HepG2 (cell line): ENCODE results near the gene TEX12. TPM values are rescaled to one million over a fixed set of nuclear protein-coding genes. Genes with fewer than 3 reads are reported as not detected.

Experiments used
- ATAC-seq: fragments of 200-7000 bp; cut with Tn5 transposase; 3 replicates; pipeline ENCODE4 v1.9.1; 2020; ENCODE audit warnings: mild to moderate bottlenecking, moderate library complexity
- BruUV-seq: library from RNA; stranded (reverse); fragments of 400-500 nt; replicated peaks from 2 replicates; lab custom pipeline; 2021; lab: Mats Ljungman, UMichigan
- CTCF ChIA-PET: fragments of 300-600 bp; formaldehyde crosslinking; extraction: SDS; loops from one replicate; lab custom pipeline; 2021; ENCODE audit warnings: low total read pairs, inconsistent platforms, low intra/inter-chr PET ratio; lab: Yijun Ruan, JAX
- POLR2A ChIA-PET: fragments of 350-600 bp; sonication (Branson Sonifier 250); formaldehyde crosslinking; loops from one replicate; lab custom pipeline; 2020; ENCODE audit warnings: antibody characterized with exemption, inconsistent platforms; lab: Yijun Ruan, JAX
- DNase-seq: peaks from one replicate; pipeline ENCODE4 v3.0.0-alpha.2; 2015; ENCODE audit warnings: low spot score
- FAIRE-seq: peaks from 3 replicates; lab custom pipeline; 2011; peaks lifted over from hg19 to GRCh38; lab: Jason Lieb, UNC
- H2AFZ ChIP-seq: one replicate; pipeline ENCODE4 v1.6.1; 2011; ENCODE audit warnings: low read length, inconsistent platforms
- H3K27ac ChIP-seq: fragments of 300-600 bp; 3 replicates; pipeline ENCODE4 v1.8.0; 2011; ENCODE audit warnings: mixed run types, mild to moderate bottlenecking, mixed read lengths, low read length, inconsistent platforms; ENCODE audit not compliant: insufficient read depth; ENCODE audit errors: extremely low read length
- H3K27me3 ChIP-seq, 2 experiments: fragments of 200-600 bp in 1 of 2; 2 replicates in 1 of 2; 3 replicates in 1 of 2; pipeline versions ENCODE4 v1.6.0 to v1.8.0; 2011; ENCODE audit warnings: low read length in 2 of 2, mild to moderate bottlenecking in 2 of 2, moderate library complexity in 2 of 2, inconsistent platforms in 1 of 2; ENCODE audit not compliant: insufficient read depth in 2 of 2, control insufficient read depth in 1 of 2
- H3K36me3 ChIP-seq, 2 experiments: fragments of 200-600 bp in 1 of 2; replicated peaks in 1 of 2; 2 replicates in 1 of 2; 3 replicates in 1 of 2; pipeline versions ENCODE4 v1.5.1 to v1.8.0; 2011; ENCODE audit warnings: low read length in 2 of 2, inconsistent platforms in 1 of 2; ENCODE audit not compliant: insufficient read depth in 2 of 2, control insufficient read depth in 1 of 2
- H3K4me1 ChIP-seq: 2 replicates; pipeline ENCODE4 v1.5.1; 2012; ENCODE audit warnings: low read length, inconsistent platforms; ENCODE audit not compliant: insufficient read depth
- H3K4me2 ChIP-seq: 2 replicates; pipeline ENCODE4 v1.6.0; 2011; ENCODE audit warnings: low read depth, low read length, inconsistent platforms
- H3K4me3 ChIP-seq, 3 experiments: fragments of 200-600 bp in 1 of 3; sonication (generic), shearing (Covaris generic) in 1 of 3; replicated peaks in 1 of 3; 2 replicates each; pipeline ENCODE4 v1.5.1; 2011 to 2016; ENCODE audit warnings: low read length in 3 of 3, inconsistent platforms in 2 of 3, low read depth in 2 of 3, mild to moderate bottlenecking in 2 of 3, control low read depth in 1 of 3, mixed read lengths in 1 of 3; ENCODE audit not compliant: insufficient read depth in 1 of 3
- H3K79me2 ChIP-seq: one replicate; pipeline ENCODE4 v1.6.1; 2011; ENCODE audit warnings: low read length, inconsistent platforms; ENCODE audit not compliant: insufficient read depth
- H3K9ac ChIP-seq: 2 replicates; pipeline ENCODE4 v1.6.0; 2011; ENCODE audit warnings: mild to moderate bottlenecking, low read depth, low read length, inconsistent platforms; ENCODE audit not compliant: insufficient read depth
- H3K9me3 ChIP-seq: 2 replicates; pipeline ENCODE4 v1.5.1; 2012; ENCODE audit warnings: mild to moderate bottlenecking, low read length
- H4K20me1 ChIP-seq: 2 replicates; pipeline ENCODE4 v1.6.0; 2011; ENCODE audit warnings: inconsistent platforms, mild to moderate bottlenecking, low read length, moderate library complexity; ENCODE audit not compliant: insufficient read depth
- CREBL2 ChIP-seq: sonication (generic); formaldehyde crosslinking; IDR thresholded peaks from 2 replicates; pipeline ENCODE4 v1.8.1; 2023; ENCODE audit warnings: missing genetic modification reagents, mild to moderate bottlenecking, borderline replicate concordance
- ETV6 ChIP-seq: sonication (generic); formaldehyde crosslinking; conservative IDR thresholded peaks from 2 replicates; pipeline ENCODE4 v1.4.0; 2020; ENCODE audit warnings: missing genetic modification reagents
- HHEX ChIP-seq: IDR thresholded peaks from 2 replicates; pipeline ENCODE4 v1.6.1; 2016; ENCODE audit warnings: control low read depth
- HNF4A ChIP-seq: sonication (generic); formaldehyde crosslinking; IDR thresholded peaks from 2 replicates; pipeline ENCODE4 v1.4.0; 2020; ENCODE audit warnings: missing genetic modification reagents
- NR2F2 ChIP-seq: IDR thresholded peaks from 2 replicates; pipeline ENCODE4 v1.6.1; 2012; ENCODE audit warnings: low read depth, inconsistent platforms, borderline replicate concordance
- PRDM4 ChIP-seq: sonication (generic); formaldehyde crosslinking; IDR thresholded peaks from 2 replicates; pipeline ENCODE4 v1.9.0; 2021; ENCODE audit warnings: missing genetic modification reagents, borderline replicate concordance
- XBP1 ChIP-seq: sonication (generic); formaldehyde crosslinking; IDR thresholded peaks from 2 replicates; pipeline ENCODE4 v1.5.0; 2020; ENCODE audit warnings: missing genetic modification reagents
- ZBTB44 ChIP-seq: sonication (generic); formaldehyde crosslinking; IDR thresholded peaks from 2 replicates; pipeline ENCODE4 v1.4.0; 2020; ENCODE audit warnings: missing genetic modification reagents
- ZMAT3 ChIP-seq: sonication (generic); formaldehyde crosslinking; conservative IDR thresholded peaks from 2 replicates; pipeline ENCODE4 v1.7.0; 2021; ENCODE audit warnings: missing genetic modification reagents
- ZNF3 ChIP-seq: IDR thresholded peaks from 2 replicates; pipeline ENCODE4 v1.7.0; 2017; ENCODE audit warnings: inconsistent platforms
- ZNF326 ChIP-seq: sonication (generic); formaldehyde crosslinking; IDR thresholded peaks from 2 replicates; pipeline ENCODE4 v1.4.0; 2020; ENCODE audit warnings: missing genetic modification reagents, borderline replicate concordance
- ZNF766 ChIP-seq: sonication (generic); formaldehyde crosslinking; IDR thresholded peaks from 2 replicates; pipeline ENCODE4 v1.5.0; 2020; ENCODE audit warnings: missing genetic modification reagents, borderline replicate concordance
- ZNF776 ChIP-seq: sonication (generic); formaldehyde crosslinking; IDR thresholded peaks from 2 replicates; pipeline ENCODE4 v1.4.0; 2020; ENCODE audit warnings: mild to moderate bottlenecking, missing genetic modification reagents
- in situ Hi-C: cut with HindIII; loops from 2 replicates; pipeline ENCODE4 v1.10.0; 2017; ENCODE audit warnings: low pct_unique_long_range_greater_than_20kb; ENCODE audit not compliant: extremely low pct_ligation_motif_present
- intact Hi-C: fragments of 100-400 bp; cut with micrococcal nuclease; formaldehyde crosslinking; loops from one replicate; pipeline ENCODE4 v1.10.0; 2022; ENCODE audit not compliant: unreplicated experiment
- polyA plus RNA-seq, 8 experiments: library from polyadenylated mRNA; depleted of rRNA in 3 of 8; stranded (reverse) in 7 of 8; unstranded in 1 of 8; fragments of >200 nt; fragmentation: Illumina TruSeq in 4 of 8; extraction: Trizol in 4 of 8; gene quantifications; 2 replicates each; pipeline versions ENCODE4 v1.2.1 to v1.2.3, GENCODE V29; 2011 to 2016; ENCODE audit warnings: low read depth in 4 of 8, missing spikeins in 1 of 8, mixed read lengths in 1 of 8; ENCODE audit not compliant: insufficient read depth in 1 of 8
- total RNA-seq, 5 experiments: library from RNA; depleted of rRNA; stranded (reverse); fragments of >200 nt; fragmentation: Illumina TruSeq; extraction: Trizol; gene quantifications; 2 replicates each; pipeline ENCODE4 v1.2.3, GENCODE V29; 2016; ENCODE audit warnings: low read depth in 1 of 5

Gene TEX12
- total and polyA plus RNA-seq, 2 of the 13 experiments (the other 11 are each of a cell fraction or from before 2014, with no cell fraction given), result not detected

GRCh38 chr11:112179601-112180000, 12.4 kb downstream of the TEX12 start:
- no peak overlapping the region for H3K27ac ChIP-seq
- intact Hi-C loops, result no loop called here
- no TSS peak for BruUV-seq
- DNase-seq (no peak), FAIRE-seq (no peak), ATAC-seq (no peak)
- H3K4me1 ChIP-seq, result peaks cover 12% of the 10 kb centered on the region
- no peaks in the 10 kb centered on the region for H4K20me1 ChIP-seq
- no peaks in the 10 kb centered on the region for H3K9me3 ChIP-seq
- H3K4me2 ChIP-seq, result no peak overlapping the region
- TF ChIP-seq HNF4A (CRISPR knock-in tag), result no peak
- TF ChIP-seq ZBTB44 (CRISPR knock-in tag), result no peak
- TF ChIP-seq ETV6 (CRISPR knock-in tag), result no peak
- TF ChIP-seq PRDM4 (CRISPR knock-in tag), result no peak
- no peak for TF ChIP-seq ZMAT3 (CRISPR knock-in tag)
- no peak for TF ChIP-seq ZNF326 (CRISPR knock-in tag)
- no peak for TF ChIP-seq ZNF776
- no peak for TF ChIP-seq ZNF3 (CRISPR knock-in tag)
- no peak for TF ChIP-seq CREBL2 (CRISPR knock-in tag)
- TF ChIP-seq ZNF766 (CRISPR knock-in tag), result no peak
- no peak for TF ChIP-seq NR2F2
- no peak for TF ChIP-seq HHEX
- no peak for TF ChIP-seq XBP1
- ChIA-PET POLR2A (no interaction called here), CTCF (no interaction called here)
- H2AFZ ChIP-seq, result no peak overlapping the region
- H3K27me3 ChIP-seq, result no peaks in the 10 kb centered on the region; a peak in 1 of 5 replicates
- H3K36me3 ChIP-seq, result no peaks in the 10 kb centered on the region
- H3K9ac ChIP-seq, result no peak overlapping the region
- in situ Hi-C loops, result loop anchor here (5.0 kb wide), 1 partner anchor 67 kb away; no protein-coding TSS in a partner anchor
- H3K79me2 ChIP-seq, result no peaks in the 10 kb centered on the region
- no peak overlapping the region for H3K4me3 ChIP-seq
